Measurements from ENCODE around the gene KLK10.

DNA sequence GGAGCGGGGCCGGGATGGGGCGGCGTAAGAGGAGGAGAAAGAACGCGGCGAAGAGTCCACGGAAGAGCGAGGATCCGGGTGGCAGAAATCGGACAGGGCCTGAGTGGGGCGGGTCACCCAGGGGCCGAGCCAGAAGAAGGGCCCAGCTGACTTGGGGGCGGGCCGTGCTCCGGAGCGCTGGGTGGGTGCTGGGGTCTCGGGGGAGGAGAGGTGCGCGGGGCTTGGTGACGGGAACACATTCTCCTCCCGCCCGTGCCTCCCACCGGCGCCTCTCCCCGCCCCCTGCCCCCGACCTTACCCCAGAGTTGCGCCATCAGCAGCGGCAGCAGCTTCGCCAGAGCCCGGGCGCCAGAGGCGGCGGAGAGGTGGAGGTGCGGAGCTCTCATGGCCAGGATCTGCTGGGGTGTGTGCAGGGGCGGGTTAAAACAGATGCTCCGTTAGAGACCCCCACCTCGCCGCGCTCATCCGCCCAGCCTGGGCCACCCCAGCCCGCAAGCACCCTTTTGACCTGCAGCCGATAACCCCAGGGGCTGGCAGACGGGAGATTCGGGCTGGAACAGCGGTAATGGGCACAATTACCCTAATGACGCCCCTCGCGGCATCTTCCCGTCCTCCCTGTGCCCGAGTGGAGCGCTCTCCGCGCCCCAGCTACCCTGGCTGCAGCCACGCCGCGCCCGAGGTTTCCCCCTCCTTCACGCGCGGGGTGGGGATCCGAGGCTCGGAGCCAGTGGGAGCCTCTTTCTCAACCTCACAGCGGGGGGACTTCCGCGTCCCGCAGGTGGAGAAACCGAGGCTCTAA is 565 bp downstream of the KLK10 start:
- no peak for TF ChIP-seq POLR2A (IDR thresholded peaks at IDR 0.05)
- TF ChIP-seq, protein P1, sequence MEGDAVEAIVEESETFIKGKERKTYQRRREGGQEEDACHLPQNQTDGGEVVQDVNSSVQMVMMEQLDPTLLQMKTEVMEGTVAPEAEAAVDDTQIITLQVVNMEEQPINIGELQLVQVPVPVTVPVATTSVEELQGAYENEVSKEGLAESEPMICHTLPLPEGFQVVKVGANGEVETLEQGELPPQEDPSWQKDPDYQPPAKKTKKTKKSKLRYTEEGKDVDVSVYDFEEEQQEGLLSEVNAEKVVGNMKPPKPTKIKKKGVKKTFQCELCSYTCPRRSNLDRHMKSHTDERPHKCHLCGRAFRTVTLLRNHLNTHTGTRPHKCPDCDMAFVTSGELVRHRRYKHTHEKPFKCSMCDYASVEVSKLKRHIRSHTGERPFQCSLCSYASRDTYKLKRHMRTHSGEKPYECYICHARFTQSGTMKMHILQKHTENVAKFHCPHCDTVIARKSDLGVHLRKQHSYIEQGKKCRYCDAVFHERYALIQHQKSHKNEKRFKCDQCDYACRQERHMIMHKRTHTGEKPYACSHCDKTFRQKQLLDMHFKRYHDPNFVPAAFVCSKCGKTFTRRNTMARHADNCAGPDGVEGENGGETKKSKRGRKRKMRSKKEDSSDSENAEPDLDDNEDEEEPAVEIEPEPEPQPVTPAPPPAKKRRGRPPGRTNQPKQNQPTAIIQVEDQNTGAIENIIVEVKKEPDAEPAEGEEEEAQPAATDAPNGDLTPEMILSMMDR (IDR thresholded peaks at IDR 0.05), result no peak
- no peak for TF ChIP-seq POLR2AphosphoS5 (IDR thresholded peaks at IDR 0.05)
